Liver (tissue), 9 donors: Measurements from ENCODE around the gene SCN8A. TPM values are rescaled to one million over a fixed set of nuclear protein-coding genes. Genes with fewer than 3 reads are reported as not detected.

Experiments used
- DNase-seq: peaks from one replicate; pipeline ENCODE4 v3.0.0-alpha.2; 2017; ENCODE audit warnings: low spot score
- H3K27ac ChIP-seq, 2 donors: one replicate each; pipeline ENCODE4 v1.7.0; 2013; ENCODE audit warnings: inconsistent platforms in 2 of 2, low read length in 2 of 2, control low read depth in 1 of 2, low read depth in 1 of 2, mild to moderate bottlenecking in 1 of 2
- H3K27me3 ChIP-seq, 4 donors: one replicate each; pipeline versions ENCODE4 v1.6.1 to v1.7.0; 2013; ENCODE audit warnings: low read length in 3 of 4, inconsistent platforms in 1 of 4, mild to moderate bottlenecking in 1 of 4, moderate library complexity in 1 of 4; ENCODE audit not compliant: control insufficient read depth in 4 of 4, insufficient read depth in 4 of 4
- H3K36me3 ChIP-seq, 4 donors: one replicate each; pipeline versions ENCODE4 v1.6.1 to v1.7.0; 2013; ENCODE audit warnings: low read length in 3 of 4, mild to moderate bottlenecking in 3 of 4, low read depth in 1 of 4, moderate library complexity in 1 of 4; ENCODE audit not compliant: control insufficient read depth in 4 of 4, insufficient read depth in 3 of 4
- H3K4me1 ChIP-seq, 4 donors: one replicate each; pipeline versions ENCODE4 v1.6.1 to v1.7.0; 2013; ENCODE audit warnings: low read length in 3 of 4, mild to moderate bottlenecking in 3 of 4, moderate library complexity in 1 of 4; ENCODE audit not compliant: control insufficient read depth in 4 of 4, insufficient read depth in 4 of 4
- H3K4me3 ChIP-seq, 3 donors: one replicate each; pipeline versions ENCODE4 v1.6.1 to v1.7.0; 2013; ENCODE audit warnings: low read length in 3 of 3, control low read depth in 1 of 3, low read depth in 1 of 3, mild to moderate bottlenecking in 1 of 3
- H3K9ac ChIP-seq, 2 donors: one replicate each; pipeline ENCODE4 v1.7.0; 2013; ENCODE audit warnings: low read length in 2 of 2, mild to moderate bottlenecking in 2 of 2, moderate library complexity in 2 of 2, control low read depth in 1 of 2, low read depth in 1 of 2
- H3K9me3 ChIP-seq, 4 donors: one replicate each; pipeline versions ENCODE4 v1.6.1 to v1.7.0; 2013; ENCODE audit warnings: low read length in 3 of 4; ENCODE audit not compliant: control insufficient read depth in 4 of 4
- ATF3 ChIP-seq: IDR thresholded peaks from 2 replicates; pipeline ENCODE4 v1.6.1; 2016; ENCODE audit warnings: antibody characterized with exemption
- CTCF ChIP-seq: fragments of 150-350 bp; IDR thresholded peaks from 2 replicates; pipeline ENCODE4 v1.5.1; 2017; ENCODE audit warnings: improper control_type of control experiment, low read depth, low read length; ENCODE audit not compliant: missing input control
- EGR1 ChIP-seq, 2 donors: IDR thresholded peaks; 2 replicates each; pipeline ENCODE4 v1.6.1; 2016 to 2018; ENCODE audit warnings: antibody characterized with exemption in 2 of 2, low read depth in 2 of 2
- FOXA2 ChIP-seq: IDR thresholded peaks from 2 replicates; pipeline ENCODE4 v1.6.1; 2016; ENCODE audit warnings: antibody characterized with exemption
- GABPA ChIP-seq, 2 donors: IDR thresholded peaks in 1 of 2; conservative IDR thresholded peaks in 1 of 2; 2 replicates each; pipeline ENCODE4 v1.6.1; 2016; ENCODE audit warnings: antibody characterized with exemption in 2 of 2, mild to moderate bottlenecking in 1 of 2, moderate library complexity in 1 of 2
- JUND ChIP-seq, 2 donors: IDR thresholded peaks; 2 replicates each; pipeline ENCODE4 v1.6.1; 2016; ENCODE audit warnings: antibody characterized with exemption in 2 of 2
- NR2F2 ChIP-seq: IDR thresholded peaks from 2 replicates; pipeline ENCODE4 v1.6.1; 2016; ENCODE audit warnings: antibody characterized with exemption
- RAD21 ChIP-seq, 2 donors: IDR thresholded peaks; 2 replicates each; pipeline ENCODE4 v1.6.1; 2016; ENCODE audit warnings: antibody characterized with exemption in 2 of 2, mild to moderate bottlenecking in 2 of 2
- REST ChIP-seq: IDR thresholded peaks from 2 replicates; pipeline ENCODE4 v1.6.1; 2016; ENCODE audit warnings: antibody characterized with exemption, mild to moderate bottlenecking
- YY1 ChIP-seq: IDR thresholded peaks from 2 replicates; pipeline ENCODE4 v1.6.1; 2016; ENCODE audit warnings: antibody characterized with exemption, mild to moderate bottlenecking
- ZBTB33 ChIP-seq: IDR thresholded peaks from 2 replicates; pipeline ENCODE4 v1.6.1; 2016; ENCODE audit warnings: antibody characterized with exemption
- WGBS: extraction: QIAGEN DNeasy Blood & Tissue Kit; methylation state at CpG from one replicate; pipeline ENCODE4 v1.1.7; 2013; 5-methylcytosine and 5-hydroxymethylcytosine counted together
- polyA plus RNA-seq, 2 donors: library from polyadenylated mRNA; stranded (reverse) in 1 of 2; unstranded in 1 of 2; fragments of 200-250 nt in 1 of 2; fragments of >200 nt in 1 of 2; fragmentation: Nextera tagmentation in 1 of 2; extraction: Ambion mirVana in 1 of 2; gene quantifications; one replicate each; pipeline versions ENCODE4 v1.2.1 to v1.2.3, GENCODE V29; 2013 to 2015
- total RNA-seq, 2 donors: library from RNA; depleted of rRNA; stranded (reverse); fragments of >200 nt; gene quantifications; one replicate each; pipeline ENCODE4 v1.2.3, GENCODE V29; 2014
- donor health status: healthy.
- donor health status: healthy.
- donor health status: healthy.
- donor health status: healthy.
- donor health status: healthy.

SCN8A gene
- total and polyA plus RNA-seq, 4 donors: 0.84 to 12.7 (median 3.8) TPM

GRCh38 chr12:51753980-51754675 is 163.1 kb downstream of the SCN8A start:
- Histone ChIP-seq H3K27ac (no peak overlapping the region), H3K4me3 (no peak overlapping the region), H3K36me3 (peaks cover 0 to 2% (median 1%) of the 10 kb centered on the region in 4 donors), H3K9me3 (no peaks in the 10 kb centered on the region), H3K27me3 (no peaks in the 10 kb centered on the region), H3K9ac (no peak overlapping the region), H3K4me1 (peaks cover 0 to 9% (median 2%) of the 10 kb centered on the region in 4 donors)
- TF ChIP-seq ATF3 (no peak), REST (no peak), YY1 (no peak), EGR1 (IDR thresholded peaks at IDR 0.05; ENCODE audit: low read depth in 2 of 2) (no peak)
- DNase-seq: no peak

- Histone ChIP-seq H3K9me3 (no peaks in the 10 kb centered on the region), H3K27me3 (no peaks in the 10 kb centered on the region)
- 94% methylated on average over 2 of the region's 2 CpGs for WGBS
Observed at GRCh38 chr12:51755251-51755650, 164.2 kb downstream of the SCN8A start.

GRCh38 chr12:51759175-51759574 is 168.1 kb downstream of the SCN8A start:
- Histone ChIP-seq H3K9me3 (no peaks in the 10 kb centered on the region), H3K4me1 (peaks cover 0 to 16% (median 7%) of the 10 kb centered on the region in 4 donors), H3K36me3 (no peaks in the 10 kb centered on the region), H3K9ac (no peak overlapping the region), H3K27ac (peak overlapping the region in 1 of 2 donors; percentile 21), H3K4me3 (no peak overlapping the region), H3K27me3 (no peaks in the 10 kb centered on the region)
- TF ChIP-seq FOXA2: no peak
- TF ChIP-seq ATF3: no peak
- no peak for TF ChIP-seq CTCF
- no peak for TF ChIP-seq JUND (IDR thresholded peaks at IDR 0.05)
- no peak for TF ChIP-seq GABPA (IDR thresholded peaks at IDR 0.05 in 1 of 2, conservative IDR thresholded peaks at IDR 0.05 in 1 of 2)
- no peak for DNase-seq

More at GRCh38 chr12:51755251-51755650, 164.2 kb downstream of the SCN8A start:
- Histone ChIP-seq H3K4me1 (peaks cover 0 to 12% (median 5%) of the 10 kb centered on the region in 4 donors), H3K9ac (no peak overlapping the region), H3K27ac (no peak overlapping the region), H3K36me3 (peaks cover 0 to 2% (median 1%) of the 10 kb centered on the region in 4 donors), H3K4me3 (no peak overlapping the region)
- no peak for DNase-seq
- no peak for TF ChIP-seq JUND (IDR thresholded peaks at IDR 0.05)
- no peak for TF ChIP-seq NR2F2
- TF ChIP-seq RAD21 (IDR thresholded peaks at IDR 0.05): no peak
- TF ChIP-seq ZBTB33: no peak
